Amniotic stem cell (primary cell): ENCODE results near the gene CMIP.
A peak's percentile ranks its signal among the peaks of the same experiment; 100 is the strongest.
"Not testable (repeated sequence)": the region's sequence is repeated elsewhere in the genome, so short reads cannot be mapped to it uniquely, and the experiment has no call there.

Experiments used
- DNase-seq: peaks from one replicate; lab custom pipeline; 2025; lab: John Stamatoyannopoulos, UW

CMIP gene

GRCh38 chr16:81719993-81720392 lies 275.4 kb downstream of the CMIP start:
- DNase-seq = no peak

DNA sequence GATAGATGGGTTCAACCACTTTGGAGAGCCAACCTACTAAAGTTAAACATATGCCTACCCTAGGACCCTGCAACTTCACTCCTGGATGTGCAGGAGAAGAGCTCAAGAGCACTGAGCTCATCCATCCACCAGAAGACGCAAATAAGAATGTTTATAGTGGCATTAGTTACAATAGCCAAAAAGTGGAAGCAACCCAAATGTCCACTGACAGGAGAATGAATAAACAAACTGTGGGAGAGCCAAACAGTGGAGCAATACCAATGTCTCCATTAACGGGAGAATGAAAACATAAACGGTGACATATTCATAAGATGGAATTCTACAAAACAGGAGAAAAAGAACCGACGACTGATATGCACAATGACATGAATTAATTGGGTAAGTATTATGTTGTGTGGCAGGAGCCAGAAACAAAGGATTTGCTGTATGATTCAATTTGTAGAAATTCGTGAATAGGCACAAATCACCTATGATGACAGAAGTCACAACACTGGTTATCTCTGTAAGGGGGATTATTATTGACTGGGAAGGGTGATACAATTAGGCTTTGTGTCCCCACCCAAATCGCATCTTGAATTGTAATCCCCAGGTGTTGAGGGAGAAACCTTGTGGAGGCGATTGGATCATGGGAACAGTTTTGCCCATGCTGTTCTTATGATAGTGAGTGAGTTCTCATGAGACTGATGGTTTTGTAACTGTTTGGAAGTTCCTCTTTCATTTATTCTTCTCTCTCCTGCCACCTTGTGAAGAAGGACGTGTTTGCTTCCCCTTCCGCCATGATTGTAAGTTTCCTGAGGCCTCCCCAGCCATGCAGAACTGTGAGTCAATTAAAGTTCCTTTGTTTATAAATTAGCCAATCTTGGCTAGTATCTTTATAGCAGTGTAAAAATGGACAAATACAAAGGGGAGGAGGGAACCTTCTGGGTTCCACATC lies 276.6 kb downstream of the CMIP start:
- DNase-seq = no peak

DNA sequence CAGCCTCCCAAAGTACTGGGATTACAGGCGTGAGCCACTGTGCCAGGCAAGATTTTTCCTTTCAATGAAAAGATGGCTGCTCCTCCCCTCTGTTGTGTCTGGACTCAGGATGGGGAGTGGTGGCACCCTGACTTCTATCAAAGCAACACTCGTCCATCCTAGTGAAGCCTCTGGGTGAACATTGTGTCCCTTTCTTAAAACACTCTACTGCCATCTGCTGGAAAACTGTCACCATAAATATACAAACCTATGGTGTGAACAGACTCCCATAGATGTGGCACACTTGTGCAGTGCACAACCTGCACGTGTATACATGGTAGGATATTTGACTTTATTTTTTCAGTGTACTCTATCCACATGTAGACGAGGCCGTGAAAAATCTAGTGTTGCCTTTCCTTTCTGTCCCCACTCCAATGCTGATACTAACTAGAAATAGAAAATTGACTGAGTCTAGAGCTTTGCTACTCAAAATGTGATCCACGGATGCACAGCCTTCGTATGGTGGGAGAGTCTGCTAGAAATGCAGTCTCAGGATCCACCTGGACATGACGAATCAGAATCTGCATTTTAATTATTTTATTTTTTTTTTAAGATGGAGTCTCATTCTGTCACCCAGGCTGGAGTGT lies 278.6 kb downstream of the CMIP start:
- DNase-seq = peak; percentile 92

DNA sequence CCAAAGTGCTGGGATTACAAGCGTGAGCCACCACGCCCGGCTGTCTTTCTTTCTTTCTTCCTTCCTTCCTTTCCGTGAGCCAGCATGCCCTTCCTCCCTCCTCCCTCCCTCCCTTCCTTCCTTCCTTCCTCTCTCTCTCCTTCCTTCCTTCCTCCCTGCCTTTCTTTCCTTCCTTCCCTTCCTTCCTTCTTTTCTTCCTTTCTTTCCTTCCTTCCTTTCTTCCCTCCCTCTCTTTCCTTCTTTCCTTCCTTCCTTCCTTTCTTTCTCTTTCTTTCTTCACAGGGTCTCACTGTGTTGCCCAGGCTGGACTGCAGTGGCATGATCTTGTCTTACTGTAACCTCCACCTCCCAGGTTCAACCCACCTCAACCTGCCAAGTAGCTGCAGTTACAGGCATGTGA lies 283.8 kb downstream of the CMIP start:
- no peak for DNase-seq

- DNase-seq = no peak
Observed at GRCh38 chr16:81729451-81729850, 284.8 kb downstream of the CMIP start.

DNA sequence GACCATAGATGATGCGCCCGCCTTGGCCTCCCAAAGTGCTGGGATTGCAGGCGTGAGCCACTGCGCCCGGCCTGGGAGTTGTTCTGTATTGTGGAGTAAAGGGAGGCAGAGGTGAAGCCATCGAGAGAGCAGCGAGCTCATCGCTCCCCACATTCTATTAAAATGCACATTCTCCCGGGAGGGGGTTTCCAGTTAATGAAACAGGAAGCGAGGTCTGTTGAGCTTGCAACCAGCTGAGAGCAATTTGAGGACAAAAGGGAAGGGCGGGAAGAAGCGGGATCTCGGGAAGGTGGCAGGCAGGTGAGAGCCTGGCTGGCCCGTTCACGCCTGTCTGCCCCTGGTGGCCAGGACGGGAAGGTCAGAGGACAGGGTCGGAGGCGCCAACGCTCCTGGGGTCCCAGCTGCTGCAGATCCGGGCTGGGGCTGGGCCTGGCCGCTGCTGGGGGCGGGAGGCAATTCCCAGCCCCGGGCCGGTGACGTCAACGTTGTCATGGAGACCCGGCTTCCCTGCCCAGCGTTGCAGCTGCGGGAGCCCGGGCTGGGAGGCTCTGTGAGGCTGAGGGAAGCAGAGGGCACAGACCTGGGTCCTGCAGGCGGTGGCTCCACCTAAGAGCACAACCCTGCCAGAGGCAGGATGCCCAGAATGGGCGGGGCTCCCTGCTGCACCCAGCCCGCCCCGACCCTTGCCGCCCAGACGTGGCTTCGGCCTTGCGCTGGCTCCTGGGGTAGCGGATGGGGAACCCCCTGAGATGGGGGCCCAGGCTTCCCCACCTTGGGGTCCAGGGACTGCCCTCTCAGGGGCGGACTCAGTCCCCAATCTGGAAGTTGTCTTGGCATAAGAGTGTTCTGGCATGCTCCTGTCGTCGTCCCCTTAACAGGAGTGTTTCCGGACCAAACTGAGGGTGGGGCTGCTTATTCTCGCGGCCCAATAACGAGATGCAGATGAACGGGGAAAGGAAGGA lies 285.8 kb downstream of the CMIP start:
- no peak for DNase-seq

- DNase-seq = no peak
Observed at GRCh38 chr16:81731649-81732048, 287.0 kb downstream of the CMIP start.

DNA sequence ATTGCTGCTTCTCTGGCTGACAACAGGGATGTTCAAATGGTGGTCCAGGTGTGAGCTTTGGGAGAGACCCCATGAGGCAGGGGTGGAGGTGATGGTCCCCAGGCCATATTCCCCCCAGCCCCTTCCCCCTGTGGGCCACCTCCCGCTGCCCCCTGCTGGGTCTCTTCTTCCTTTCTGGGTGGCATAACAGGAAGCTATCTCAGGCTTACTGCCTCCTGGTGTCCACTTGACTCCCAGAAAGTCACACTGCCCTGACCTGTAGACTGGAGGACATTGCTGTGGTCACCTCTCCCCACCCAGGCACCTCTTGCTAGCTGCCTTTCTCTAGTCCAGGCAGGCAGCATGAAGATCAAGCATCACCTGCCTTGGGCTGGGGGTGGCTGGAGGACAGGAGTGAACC lies 288.1 kb downstream of the CMIP start:
- DNase-seq = no peak

GRCh38 chr16:81733295-81733694 lies 288.7 kb downstream of the CMIP start:
- no peak for DNase-seq

- DNase-seq = no peak
Observed at GRCh38 chr16:81734632-81735434, 290.2 kb downstream of the CMIP start.

GRCh38 chr16:81737885-81738536 lies 293.4 kb downstream of the CMIP start:
- peak; percentile 57 for DNase-seq

DNA sequence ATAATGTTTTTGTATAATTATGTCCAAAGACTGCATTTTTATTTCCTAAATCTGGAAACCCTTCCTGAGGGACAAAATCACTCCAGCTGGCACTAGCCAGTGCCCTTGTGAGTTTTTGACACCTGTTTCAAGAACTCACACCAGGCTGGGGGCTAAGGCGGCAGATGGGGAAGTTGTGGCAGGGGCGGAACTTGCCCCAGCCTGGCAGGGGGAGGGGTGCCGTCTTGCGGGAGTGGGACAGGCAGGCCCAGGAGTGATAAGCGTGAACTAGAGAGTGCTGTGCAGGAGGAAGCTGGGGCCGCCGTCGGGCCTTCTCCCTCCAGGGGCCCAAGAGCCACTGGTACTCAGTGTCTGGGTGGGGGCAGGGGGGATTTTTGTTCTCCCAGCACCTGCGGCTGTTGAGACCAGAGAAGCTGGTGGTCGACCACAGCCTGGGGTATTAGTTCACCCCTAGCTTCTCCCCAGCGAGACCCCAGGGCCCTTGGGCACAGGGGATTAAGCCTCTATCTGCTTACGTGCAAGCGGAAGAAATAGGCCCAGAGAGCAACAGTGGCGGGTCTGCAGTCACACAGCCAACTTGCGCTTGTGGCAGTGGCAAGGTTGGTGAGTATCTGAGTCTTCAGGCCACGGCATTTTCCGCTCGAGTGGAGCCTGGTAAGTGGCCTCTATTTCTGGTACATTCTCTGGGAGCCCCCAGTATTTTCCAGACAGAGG lies 294.3 kb downstream of the CMIP start:
- DNase-seq = no peak

GRCh38 chr16:81739503-81739902 lies 294.9 kb downstream of the CMIP start:
- DNase-seq = no peak

DNA sequence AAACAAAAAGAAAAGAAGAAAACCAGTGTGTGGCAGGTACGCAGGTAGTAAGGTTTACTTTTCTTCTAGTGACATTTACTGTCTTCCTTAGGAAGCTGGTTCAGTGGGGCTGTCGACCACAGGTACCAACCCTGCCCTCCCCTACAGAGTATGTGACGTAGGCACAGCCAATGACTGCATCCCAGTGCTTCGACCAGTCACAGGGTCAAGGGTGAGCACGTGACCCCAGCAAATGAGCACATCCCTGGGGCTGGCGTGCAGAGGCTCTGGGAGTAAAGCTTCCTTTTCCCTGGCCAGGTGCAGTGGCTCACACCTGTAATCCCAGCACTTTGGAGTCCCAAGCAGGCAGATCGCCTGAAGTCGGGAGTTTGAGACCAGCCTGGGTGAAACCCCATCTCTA lies 295.6 kb downstream of the CMIP start:
- no peak for DNase-seq

DNA sequence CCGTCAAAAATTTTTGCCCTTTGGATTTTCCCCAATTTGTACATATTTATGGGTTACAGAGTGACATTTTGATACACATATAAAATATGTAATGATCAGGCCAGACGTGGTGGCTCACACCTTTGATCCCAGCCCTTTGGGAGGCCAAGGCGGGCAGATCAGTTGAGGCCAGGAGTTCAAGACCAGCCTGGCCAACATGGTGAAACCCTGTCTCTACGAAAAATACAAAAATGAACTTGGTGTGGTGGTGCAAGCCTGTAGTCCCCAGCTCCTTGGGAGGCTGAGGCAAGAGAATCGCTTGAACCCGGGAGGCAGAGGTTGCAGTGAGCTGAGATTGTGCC lies 296.8 kb downstream of the CMIP start:
- not testable (repeated sequence) for DNase-seq

- DNase-seq = no peak
Observed at GRCh38 chr16:81744385-81744784, 299.8 kb downstream of the CMIP start.

GRCh38 chr16:81744911-81745310 lies 300.3 kb downstream of the CMIP start:
- no peak for DNase-seq

DNA sequence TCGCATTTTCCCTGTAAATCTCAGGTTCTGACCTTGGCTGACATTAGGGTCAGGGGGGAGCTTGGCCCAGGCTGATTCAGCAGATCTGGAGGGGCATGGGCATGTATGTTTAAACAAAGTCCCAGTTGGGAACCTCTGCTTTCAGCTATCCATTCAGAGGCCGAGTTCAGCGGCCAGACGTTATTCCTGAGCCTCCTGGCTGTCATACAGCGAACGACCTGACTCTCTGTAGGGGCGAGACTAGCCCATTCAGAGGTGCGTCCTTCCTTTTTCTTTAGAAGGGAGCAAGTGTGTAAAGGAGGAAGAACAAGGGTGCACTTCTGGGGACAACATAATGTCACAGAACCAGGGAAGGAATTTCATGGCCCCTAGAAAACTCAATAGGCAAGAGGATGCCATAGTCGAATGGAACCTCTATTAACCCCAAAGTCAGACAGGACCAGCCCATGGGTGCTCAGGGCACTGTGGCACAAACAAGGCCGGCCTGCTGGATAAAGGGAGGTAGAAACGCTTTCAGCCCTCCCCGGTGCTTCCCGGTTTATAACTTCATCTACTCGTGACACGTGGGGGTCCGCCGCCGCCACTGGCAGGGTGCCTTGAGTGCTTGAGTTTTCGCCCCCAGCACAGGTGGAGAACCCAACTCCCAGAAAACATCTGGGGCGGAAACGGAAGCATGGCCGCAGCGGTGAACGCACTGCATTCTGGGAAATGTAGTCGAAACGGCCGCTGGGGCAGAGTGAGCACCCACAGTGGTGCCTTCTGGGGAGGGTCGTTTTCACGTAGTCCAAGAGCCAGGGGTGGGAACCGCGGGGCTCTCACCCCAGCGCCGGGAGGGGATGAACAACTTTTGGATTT lies 301.3 kb downstream of the CMIP start:
- DNase-seq = no peak

GRCh38 chr16:81746566-81746965 lies 302.0 kb downstream of the CMIP start:
- no peak for DNase-seq
